Umbilical cord (tissue), 2 donors: ENCODE data around the gene FKBP6. TPM values are rescaled to one million over a fixed set of nuclear protein-coding genes. Genes with fewer than 3 reads are reported as not detected.
"Not testable (repeated sequence)": the region's sequence is repeated elsewhere in the genome, so short reads cannot be mapped to it uniquely, and the experiment has no call there.

Experiments
- DNase-seq: peaks from one replicate; pipeline ENCODE4 v3.0.0-alpha.2; 2015; ENCODE audit warnings: low spot score
- total RNA-seq: library from RNA; depleted of rRNA; stranded (reverse); fragments of >200 nt; gene quantifications from one replicate; pipeline ENCODE4 v1.2.3, GENCODE V29; 2014; ENCODE audit warnings: low replicate concordance; ENCODE audit not compliant: insufficient read depth

Gene FKBP6
- total RNA-seq, 1 donor from 2014 or later = 0.72 TPM

GRCh38 chr7:73395538-73396503, 67.9 kb downstream of the FKBP6 start:
- DNase-seq = no peak

DNA sequence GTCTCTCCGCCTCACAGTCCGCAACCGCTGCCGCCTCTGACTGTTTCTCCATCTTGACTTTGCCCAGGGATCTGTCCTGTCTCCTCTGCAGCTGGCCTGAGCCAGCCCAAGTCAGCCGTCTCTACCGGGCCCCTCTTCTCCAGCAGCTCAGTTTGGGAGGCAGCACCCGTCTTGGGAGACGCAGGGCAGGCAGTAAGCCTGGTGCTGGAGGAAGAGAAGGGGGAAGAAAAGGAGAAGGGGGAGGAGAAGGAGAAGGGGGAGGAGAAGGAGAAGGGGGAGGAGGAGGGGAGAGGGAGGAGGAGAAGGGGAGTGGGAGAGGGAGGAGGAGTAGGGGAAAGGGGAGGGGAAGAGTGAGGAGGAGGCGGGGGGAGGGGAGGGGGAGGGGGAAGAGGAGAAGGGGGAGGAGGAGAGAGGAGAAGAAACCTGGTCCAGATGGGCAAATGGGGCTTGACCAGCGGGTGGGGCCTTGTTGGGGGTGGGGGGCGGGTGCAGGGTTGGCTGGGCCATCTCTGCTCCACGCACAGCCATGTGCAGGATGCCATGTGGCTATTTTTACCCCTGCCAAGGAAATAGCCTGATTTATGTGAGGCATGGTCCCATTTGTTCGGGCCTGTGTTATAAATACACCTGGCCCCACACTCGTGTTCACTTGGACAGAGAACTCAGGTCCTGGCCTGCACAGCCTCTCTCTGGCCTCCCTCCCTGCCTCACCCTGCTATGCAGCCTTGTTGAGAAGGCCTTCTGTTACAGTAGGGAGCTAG, 69.7 kb downstream of the FKBP6 start:
- peak; percentile 50 for DNase-seq

DNA sequence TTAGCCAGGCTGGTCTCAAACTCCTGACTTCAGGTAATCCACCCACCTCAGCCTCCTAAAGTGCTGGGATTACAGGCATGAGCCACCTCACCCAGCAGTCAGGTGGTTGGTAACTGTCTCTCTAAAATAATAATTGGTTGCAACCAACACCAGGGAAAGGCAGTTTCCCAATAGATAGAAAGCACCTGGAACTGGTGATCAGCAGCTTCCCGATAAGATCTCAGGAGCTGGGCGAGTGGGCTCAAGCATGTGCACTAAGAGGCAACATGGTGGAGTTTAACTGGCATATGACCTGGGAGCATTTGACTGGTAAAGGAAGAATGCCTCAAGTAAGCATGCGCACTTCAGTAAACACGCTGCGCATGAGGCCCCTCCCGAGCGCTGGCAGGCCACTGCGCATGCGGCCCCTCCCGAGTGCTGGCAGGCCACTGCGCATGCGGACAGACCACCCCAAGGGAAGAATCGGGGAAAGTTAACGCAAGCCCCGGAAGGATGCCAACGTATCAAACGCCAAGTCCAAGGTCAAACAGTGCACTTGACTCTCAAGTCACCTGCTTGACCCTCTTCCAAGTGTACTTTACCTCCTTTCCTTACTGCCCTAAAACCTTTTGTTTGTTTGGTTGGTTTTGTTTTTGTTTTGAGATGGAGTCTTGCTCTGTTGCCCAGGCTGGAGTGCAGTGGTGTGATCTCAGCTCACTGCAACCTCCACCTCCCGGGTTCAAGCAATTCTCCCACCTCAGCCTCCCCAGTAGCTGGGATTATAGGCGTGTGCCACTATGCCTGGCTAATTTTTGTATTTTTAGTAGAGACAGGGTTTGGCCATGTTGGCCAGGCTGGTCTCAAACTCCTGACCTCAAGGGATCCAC, 71.5 kb downstream of the FKBP6 start:
- DNase-seq = peak; percentile 87

DNA sequence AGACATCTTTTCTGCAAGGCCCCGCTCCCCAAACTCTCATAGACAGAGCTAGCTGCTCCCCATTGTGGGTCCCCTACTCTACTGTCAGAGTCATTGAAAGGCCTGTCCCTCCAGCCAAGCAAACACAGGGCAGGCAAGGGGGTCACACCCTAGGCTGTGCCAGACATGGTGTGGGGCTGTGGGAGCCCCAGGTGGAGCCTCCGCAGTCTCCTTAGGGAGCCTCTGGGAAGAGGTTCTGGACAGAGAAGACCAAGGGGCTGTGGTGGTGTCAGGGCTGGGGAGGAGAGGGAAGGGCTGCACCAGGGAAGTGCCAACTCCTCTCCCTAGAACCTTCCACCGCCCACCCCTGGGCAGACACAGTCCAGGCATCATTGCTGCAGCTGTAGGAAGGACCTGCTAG, 76.9 kb downstream of the FKBP6 start:
- not testable (repeated sequence) for DNase-seq

Other genes starting within 250 kb of the FKBP6 start
- 1.7 TPM for gene SPDYE9, start 242.1 kb upstream of the FKBP6 start, total RNA-seq
- gene NSUN5, start 19.3 kb upstream of the FKBP6 start, total RNA-seq = 7.2 TPM
- gene TRIM50, start 79 bp upstream of the FKBP6 start, total RNA-seq = 0.48 TPM
- not detected for gene FZD9, start 105.6 kb downstream of the FKBP6 start, total RNA-seq
- 57.8 TPM for gene BAZ1B, start 194.1 kb downstream of the FKBP6 start, total RNA-seq
- gene BCL7B, start 229.5 kb downstream of the FKBP6 start, total RNA-seq = 11.6 TPM